Activated CD4-positive, alpha-beta T cell treated with anti-CD3 and anti-CD28 coated beads for 24 hours (primary cell): Measurements from ENCODE around the gene ENO3.

ENCODE experiments used
- DNase-seq, 2 donors: peaks; one replicate each; pipeline ENCODE4 v3.0.0-alpha.2; 2020; ENCODE audit warnings: low read depth in 2 of 2

The ENO3 gene

GRCh38 chr17:4973256-4974114 is 22.6 kb downstream of the ENO3 start:
- DNase-seq = no peak

- DNase-seq = no peak
Observed at GRCh38 chr17:4974115-4974670, 23.3 kb downstream of the ENO3 start.

- no peak for DNase-seq
Observed at GRCh38 chr17:4978726-4979125, 27.8 kb downstream of the ENO3 start.

- DNase-seq = peak in 1 of 2 donors; percentile 58
Observed at GRCh38 chr17:4980644-4981216, 29.8 kb downstream of the ENO3 start.

GRCh38 chr17:4982305-4982704 is 31.4 kb downstream of the ENO3 start:
- DNase-seq = no peak

GRCh38 chr17:4986403-4986802 is 35.5 kb downstream of the ENO3 start:
- DNase-seq = no peak

- peak; percentile 78 to 87 for DNase-seq
Observed at GRCh38 chr17:4986951-4987766, 36.2 kb downstream of the ENO3 start, which contains the start of gene CAMTA2. Gene CAMTA2, minus strand, starts transcription at chr17:4987675. Its CDS starts 1,453 bp downstream, at chr17:4986222.

GRCh38 chr17:4987767-4988567 is 37.0 kb downstream of the ENO3 start:
- no peak for DNase-seq

GRCh38 chr17:4994081-4994595 is 43.2 kb downstream of the ENO3 start:
- DNase-seq = no peak

GRCh38 chr17:4997302-4998026 is 46.5 kb downstream of the ENO3 start, which contains the start of the genes INCA1 and KIF1C:
Gene INCA1, minus strand, starts transcription at chr17:4997522. Its CDS starts 3,085 bp downstream, at chr17:4994437.
Gene KIF1C, plus strand, starts transcription at chr17:4997950. Its CDS starts 2,297 bp downstream, at chr17:5000247.
- peak; percentile 82 to 84 for DNase-seq

- DNase-seq = no peak
Observed at GRCh38 chr17:4998027-4998731, 47.3 kb downstream of the ENO3 start.

- no peak for DNase-seq
Observed at GRCh38 chr17:4998732-4999429, 48.0 kb downstream of the ENO3 start.

- DNase-seq = no peak
Observed at GRCh38 chr17:4999430-5000093, 48.6 kb downstream of the ENO3 start.

GRCh38 chr17:5000237-5000639 is 49.3 kb downstream of the ENO3 start:
- DNase-seq = no peak

GRCh38 chr17:5002121-5002788 is 51.3 kb downstream of the ENO3 start:
- no peak for DNase-seq

GRCh38 chr17:5003214-5003867 is 52.4 kb downstream of the ENO3 start:
- no peak for DNase-seq
